K562 (cell line): ENCODE results near the gene MAGIX. TPM values are rescaled to one million over a fixed set of nuclear protein-coding genes. Genes with fewer than 3 reads are reported as not detected.
A peak's percentile ranks its signal among the peaks of the same experiment; 100 is the strongest.

Source experiments
- ATAC-seq: fragments of 200-7000 bp; cut with Tn5 transposase; 3 replicates; pipeline ENCODE4 v1.9.1; 2020; ENCODE audit warnings: moderate library complexity
- BruUV-seq: library from RNA; stranded (reverse); fragments of 400-500 nt; replicated peaks from 2 replicates; lab custom pipeline; 2021; lab: Mats Ljungman, UMichigan
- CTCF ChIA-PET: fragments of 300-600 bp; formaldehyde crosslinking; extraction: SDS; loops from one replicate; lab custom pipeline; 2021; ENCODE audit warnings: low intra/inter-chr PET ratio; lab: Yijun Ruan, JAX
- POLR2A ChIA-PET: fragments of 300-600, 350-650 bp; sonication (Branson Sonifier 250); formaldehyde crosslinking; extraction: SDS; loops from one replicate; lab custom pipeline; 2021; ENCODE audit warnings: antibody characterized with exemption, inconsistent platforms; lab: Yijun Ruan, JAX
- DNase-seq, 4 experiments: peaks; one replicate each; pipeline versions ENCODE4 v3.0.0 to v3.0.0-alpha.2; 2011 to 2018; ENCODE audit warnings: low spot score in 3 of 4, mixed read lengths in 3 of 4; ENCODE audit errors: extremely low read depth in 1 of 4
- FAIRE-seq: peaks from 2 replicates; lab custom pipeline; 2011; peaks lifted over from hg19 to GRCh38; lab: Jason Lieb, UNC
- H2AFZ ChIP-seq: 2 replicates; pipeline ENCODE4 v1.6.0; 2011; ENCODE audit warnings: low read depth, low read length, control low read depth, inconsistent platforms
- H3K27ac ChIP-seq: fragments of 200-600 bp; 3 replicates; pipeline ENCODE4 v1.8.0; 2011; ENCODE audit warnings: low read depth, mild to moderate bottlenecking, control low read depth, inconsistent platforms, low read length, moderate library complexity, mixed read lengths; ENCODE audit errors: extremely low read depth
- H3K27me3 ChIP-seq, 2 experiments: fragments of 300-600 bp in 1 of 2; 2 replicates in 1 of 2; 3 replicates in 1 of 2; pipeline versions ENCODE4 v1.6.0 to v1.8.0; 2011; ENCODE audit warnings: inconsistent platforms in 2 of 2, low read length in 2 of 2, mild to moderate bottlenecking in 1 of 2, mixed read lengths in 1 of 2, moderate library complexity in 1 of 2; ENCODE audit not compliant: control insufficient read depth in 2 of 2, insufficient read depth in 2 of 2
- H3K36me3 ChIP-seq: fragments of 300-600 bp; 3 replicates; pipeline ENCODE4 v1.8.0; 2011; ENCODE audit warnings: mild to moderate bottlenecking, low read length, inconsistent platforms; ENCODE audit not compliant: control insufficient read depth, insufficient read depth
- H3K4me1 ChIP-seq, 2 experiments: fragments of 200-600 bp in 1 of 2; replicated peaks in 1 of 2; 2 replicates in 1 of 2; 3 replicates in 1 of 2; pipeline versions ENCODE4 v1.5.1 to v1.8.0; 2011; ENCODE audit warnings: inconsistent platforms in 2 of 2, low read length in 2 of 2, mild to moderate bottlenecking in 1 of 2, mixed read lengths in 1 of 2, moderate library complexity in 1 of 2; ENCODE audit not compliant: control insufficient read depth in 2 of 2, insufficient read depth in 2 of 2
- H3K4me2 ChIP-seq: 2 replicates; pipeline ENCODE4 v1.6.1; 2011; ENCODE audit warnings: low read length, control low read depth, inconsistent platforms, mixed read lengths; ENCODE audit not compliant: insufficient read depth
- H3K4me3 ChIP-seq: fragments of 200-600 bp; sonication (generic), shearing (Covaris generic); 2 replicates; pipeline ENCODE4 v1.5.1; 2016; ENCODE audit warnings: control low read depth, inconsistent platforms
- H3K79me2 ChIP-seq: fragments of 200-600 bp; 3 replicates; pipeline ENCODE4 v1.8.0; 2011; ENCODE audit warnings: low read length, inconsistent platforms; ENCODE audit not compliant: control insufficient read depth, insufficient read depth
- H3K9ac ChIP-seq, 2 experiments: 2 replicates each; pipeline versions ENCODE4 v1.6.0 to v1.6.1; 2011; ENCODE audit warnings: low read depth in 2 of 2, low read length in 2 of 2, control low read depth in 1 of 2, inconsistent platforms in 1 of 2, mild to moderate bottlenecking in 1 of 2, mixed read lengths in 1 of 2; ENCODE audit not compliant: insufficient read depth in 1 of 2
- H3K9me1 ChIP-seq: one replicate; pipeline ENCODE4 v1.6.0; 2011; ENCODE audit warnings: inconsistent platforms, mild to moderate bottlenecking, low read length, moderate library complexity; ENCODE audit not compliant: control insufficient read depth, insufficient read depth
- H3K9me3 ChIP-seq: replicated peaks from 2 replicates; pipeline ENCODE4 v1.5.1; 2011; ENCODE audit warnings: low read depth, low read length, inconsistent platforms; ENCODE audit not compliant: control insufficient read depth, insufficient read depth
- H4K20me1 ChIP-seq: replicated peaks from 2 replicates; pipeline ENCODE4 v1.6.1; 2011; ENCODE audit warnings: low read length, inconsistent platforms, mixed read lengths; ENCODE audit not compliant: control insufficient read depth, insufficient read depth
- ATF1 ChIP-seq, 2 experiments: fragments of 450-650 bp in 1 of 2; IDR thresholded peaks; 2 replicates each; pipeline ENCODE4 v1.6.1; 2016; ENCODE audit warnings: missing compliant biosample characterization in 1 of 2, missing genetic modification characterization in 1 of 2
- ERF ChIP-seq: fragments of 450-650 bp; formaldehyde crosslinking; IDR thresholded peaks from 2 replicates; pipeline ENCODE4 v1.4.0; 2020; ENCODE audit warnings: mild to moderate bottlenecking, mixed read lengths
- HMBOX1 ChIP-seq: sonication (generic); IDR thresholded peaks from 2 replicates; pipeline ENCODE4 v1.6.1; 2016
- NEUROD1 ChIP-seq: fragments of 150-350 bp; IDR thresholded peaks from 2 replicates; pipeline ENCODE4 v1.6.1; 2014; ENCODE audit warnings: borderline replicate concordance, low read length, low read depth; ENCODE audit not compliant: partially characterized antibody
- ZNF274 ChIP-seq: IDR thresholded peaks from 2 replicates; pipeline ENCODE4 v1.6.1; 2011; ENCODE audit warnings: low read depth, mild to moderate bottlenecking, low read length, moderate library complexity, borderline replicate concordance
- WGBS: fragments of 100-300 bp; shearing (Covaris generic); methylation state at CpG from one replicate; pipeline ENCODE4 v1.1.6; 2016; ENCODE audit warnings: low coverage, mixed read lengths; ENCODE audit not compliant: insufficient coverage; ENCODE audit errors: missing lambda C conversion rate; 5-methylcytosine and 5-hydroxymethylcytosine counted together
- in situ Hi-C: fragments of 300-500 bp; cut with MboI; formaldehyde crosslinking; loops from 4 replicates; pipeline ENCODE4 v1.15.0; 2018; ENCODE audit warnings: inconsistent platforms, mixed read lengths
- intact Hi-C: fragments of 100-400 bp; cut with micrococcal nuclease; formaldehyde crosslinking; loops from 2 replicates; pipeline ENCODE4 v1.14.2; 2022
- polyA plus RNA-seq, 8 experiments: library from polyadenylated mRNA; depleted of rRNA in 4 of 8; stranded (reverse) in 5 of 8; unstranded in 3 of 8; fragments of >200 nt; fragmentation: Nextera tagmentation in 2 of 8; fragmentation: Illumina TruSeq in 1 of 8; extraction: Ambion mirVana in 2 of 8; extraction: Trizol in 1 of 8; gene quantifications; 2 replicates each; pipeline versions ENCODE4 v1.2.1 to v1.2.3, GENCODE V29; 2011 to 2014; ENCODE audit warnings: inconsistent platforms in 1 of 8, missing spikeins in 1 of 8
- total RNA-seq, 7 experiments: library from RNA; depleted of rRNA in 6 of 7; stranded (reverse); fragments of >200 nt in 6 of 7; fragmentation: Illumina TruSeq in 2 of 7; extraction: Trizol in 2 of 7; gene quantifications; 2 replicates each; pipeline versions ENCODE4 v1.2.1 to v1.2.3, GENCODE V29; 2011 to 2021; ENCODE audit warnings: low replicate concordance in 1 of 7
- TF ChIP-seq, protein P1 (sequence below): sonication (generic); formaldehyde crosslinking; IDR thresholded peaks from 2 replicates; pipeline ENCODE4 v1.8.0; 2022; ENCODE audit warnings: missing genetic modification reagents, mild to moderate bottlenecking, borderline replicate concordance

The MAGIX gene
- total and polyA plus RNA-seq, 9 of the 15 experiments (the other 6 are each of a cell fraction or from before 2014, with no cell fraction given), result 0.08 to 3.5 (median 0.47) TPM

DNA sequence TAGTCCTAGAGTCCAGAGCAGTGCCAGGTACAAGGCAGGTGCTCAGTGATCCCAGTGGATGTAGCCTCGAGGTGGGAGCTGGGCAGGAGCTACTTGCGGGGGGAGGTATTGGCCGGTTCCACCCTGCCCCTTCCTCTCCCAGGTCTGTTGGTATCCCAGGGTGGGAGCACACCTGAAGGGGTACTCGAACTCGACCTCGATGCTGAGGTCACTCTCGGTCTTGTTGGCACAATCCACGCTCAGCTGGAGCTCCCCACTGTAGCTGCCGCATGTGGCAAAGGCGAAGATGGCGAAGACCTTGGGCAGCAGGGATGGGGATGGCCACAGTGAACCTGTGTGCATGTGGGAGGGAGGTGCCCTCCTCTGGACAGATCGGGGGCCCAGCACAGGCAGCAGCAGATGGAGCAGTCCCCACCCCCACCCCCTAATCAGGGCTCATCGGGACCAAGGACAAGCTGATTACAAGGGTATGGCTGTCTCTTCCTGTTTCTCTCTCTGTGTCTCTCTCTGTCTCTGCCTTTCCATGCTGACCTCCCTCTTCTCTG lies 35.1 kb downstream of the MAGIX start (continued):
- TF ChIP-seq, protein P1, sequence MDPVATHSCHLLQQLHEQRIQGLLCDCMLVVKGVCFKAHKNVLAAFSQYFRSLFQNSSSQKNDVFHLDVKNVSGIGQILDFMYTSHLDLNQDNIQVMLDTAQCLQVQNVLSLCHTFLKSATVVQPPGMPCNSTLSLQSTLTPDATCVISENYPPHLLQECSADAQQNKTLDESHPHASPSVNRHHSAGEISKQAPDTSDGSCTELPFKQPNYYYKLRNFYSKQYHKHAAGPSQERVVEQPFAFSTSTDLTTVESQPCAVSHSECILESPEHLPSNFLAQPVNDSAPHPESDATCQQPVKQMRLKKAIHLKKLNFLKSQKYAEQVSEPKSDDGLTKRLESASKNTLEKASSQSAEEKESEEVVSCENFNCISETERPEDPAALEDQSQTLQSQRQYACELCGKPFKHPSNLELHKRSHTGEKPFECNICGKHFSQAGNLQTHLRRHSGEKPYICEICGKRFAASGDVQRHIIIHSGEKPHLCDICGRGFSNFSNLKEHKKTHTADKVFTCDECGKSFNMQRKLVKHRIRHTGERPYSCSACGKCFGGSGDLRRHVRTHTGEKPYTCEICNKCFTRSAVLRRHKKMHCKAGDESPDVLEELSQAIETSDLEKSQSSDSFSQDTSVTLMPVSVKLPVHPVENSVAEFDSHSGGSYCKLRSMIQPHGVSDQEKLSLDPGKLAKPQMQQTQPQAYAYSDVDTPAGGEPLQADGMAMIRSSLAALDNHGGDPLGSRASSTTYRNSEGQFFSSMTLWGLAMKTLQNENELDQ (CRISPR knock-in tag), result no peak
- TF ChIP-seq ZNF274 (no peak), NEUROD1 (no peak)

GRCh38 chrX:49198540-49199314 lies 36.2 kb downstream of the MAGIX start:
- Histone ChIP-seq H3K36me3 (no peaks in the 10 kb centered on the region), H3K9ac (peak overlapping the region in 1 of 2 experiments; percentile 13; a peak in 2 of 4 replicates), H3K4me3 (no peak overlapping the region), H4K20me1 (no peaks in the 10 kb centered on the region), H3K4me2 (peak overlapping the region; percentile 49; the same call in 1 of the 2 replicates), H3K27me3 (no peaks in the 10 kb centered on the region), H2AFZ (no peak overlapping the region), H3K4me1 (peaks cover 19 to 30% of the 10 kb centered on the region in 2 experiments; a peak in 4 of 5 replicates), H3K9me1 (no peaks in the 10 kb centered on the region), H3K79me2 (no peaks in the 10 kb centered on the region), H3K9me3 (no peaks in the 10 kb centered on the region), H3K27ac (no peak overlapping the region; the same call in 2 of the 3 replicates)
- DNase-seq, result no peak
- ChIA-PET POLR2A (no interaction called here), CTCF (no interaction called here)
- TF ChIP-seq ATF1 (CRISPR knock-in tag; IDR thresholded peaks at IDR 0.05) (no peak), ATF1 (tag; IDR thresholded peaks at IDR 0.05) (peak; percentile 49), ERF (CRISPR knock-in tag) (no peak), HMBOX1 (peak; percentile 69; the same call in 1 of the 2 replicates)
- in situ Hi-C loops, result no loop called here
- BruUV-seq, result no TSS peak
- no peak for ATAC-seq
- intact Hi-C loops, result no loop called here
- no peak for FAIRE-seq
- 6% methylated on average over 10 of the region's 12 CpGs for WGBS
